GM12801 (cell line): Measurements from ENCODE around the gene F5.

Source experiments
- CTCF ChIP-seq: IDR thresholded peaks from one replicate; pipeline ENCODE4 v1.5.1; 2011; ENCODE audit warnings: control low read depth; ENCODE audit not compliant: insufficient read length; ENCODE audit errors: extremely low read depth

Gene F5

GRCh38 chr1:169563019-169563615 lies 23.2 kb downstream of the F5 start:
- no peak for TF ChIP-seq CTCF

- no peak for TF ChIP-seq CTCF
Observed at GRCh38 chr1:169561692-169562091, 24.6 kb downstream of the F5 start.

GRCh38 chr1:169557131-169557530 lies 29.1 kb downstream of the F5 start:
- no peak for TF ChIP-seq CTCF

GRCh38 chr1:169550294-169550693 lies 36.0 kb downstream of the F5 start:
- TF ChIP-seq CTCF, result no peak

GRCh38 chr1:169548282-169548681 lies 38.0 kb downstream of the F5 start:
- TF ChIP-seq CTCF, result no peak

- no peak for TF ChIP-seq CTCF
Observed at GRCh38 chr1:169546087-169546995, 39.9 kb downstream of the F5 start.

- TF ChIP-seq CTCF, result no peak
Observed at GRCh38 chr1:169545472-169545871, 40.8 kb downstream of the F5 start.
